Pulmonary artery endothelial cell (primary cell): ENCODE data around the gene OR5D13. TPM values are rescaled to one million over a fixed set of nuclear protein-coding genes. Genes with fewer than 3 reads are reported as not detected.

Source experiments
- DNase-seq: peaks from one replicate; pipeline ENCODE4 v3.0.0-alpha.2; 2011; ENCODE audit warnings: low read depth, low spot score
- total RNA-seq: library from RNA; depleted of rRNA; stranded (reverse); fragments of >200 nt; gene quantifications from 2 replicates; pipeline ENCODE4 v1.2.3, GENCODE V29; 2014

OR5D13 gene
- total RNA-seq = not detected in 2 replicates

GRCh38 chr11:55773138-55773537, at the start of gene OR5D13:
Gene OR5D13 (plus strand): TSS chr11:55773438. CDS start chr11:55773438, 0 bp downstream.
- DNase-seq = no peak

GRCh38 chr11:55726715-55727324, 46.4 kb upstream of the OR5D13 start:
- DNase-seq = no peak

- no peak for DNase-seq
These were observed 40.3 kb upstream of the OR5D13 start for GRCh38 chr11:55732936-55733335.

- no peak for DNase-seq
These were observed 18.4 kb downstream of the OR5D13 start for GRCh38 chr11:55791606-55792005.

GRCh38 chr11:55793321-55793720, 20.1 kb downstream of the OR5D13 start:
- no peak for DNase-seq

GRCh38 chr11:55795256-55795655, 22.0 kb downstream of the OR5D13 start, which contains the start of gene OR5D14:
Gene OR5D14 (plus strand): TSS chr11:55795556. CDS start chr11:55795556, 0 bp downstream.
- DNase-seq = no peak

GRCh38 chr11:55806248-55806647, 33.0 kb downstream of the OR5D13 start:
- DNase-seq = no peak

- DNase-seq = no peak
These were observed 37.8 kb downstream of the OR5D13 start, which contains the start of gene OR5L1 for GRCh38 chr11:55811067-55811466. Gene OR5L1 (plus strand): TSS chr11:55811367. CDS start chr11:55811467, 100 bp downstream.

GRCh38 chr11:55819330-55819729, 46.1 kb downstream of the OR5D13 start, which contains the start of gene OR5D18:
Gene OR5D18 (plus strand): TSS chr11:55819630. CDS start chr11:55819630, 0 bp downstream.
- no peak for DNase-seq

Other genes with a start within 250 kb of the OR5D13 start
- not detected in 2 replicates for gene OR4C15, start 219.0 kb upstream of the OR5D13 start, total RNA-seq
- gene OR4C16, start 201.3 kb upstream of the OR5D13 start, total RNA-seq = not detected in 2 replicates
- not detected in 2 replicates for gene OR4C11, start 165.8 kb upstream of the OR5D13 start, total RNA-seq
- not detected in 2 replicates for gene OR4P4, start 138.3 kb upstream of the OR5D13 start, total RNA-seq
- not detected in 2 replicates for gene OR4S2, start 125.1 kb upstream of the OR5D13 start, total RNA-seq
- not detected in 2 replicates for gene OR4C6, start 111.2 kb upstream of the OR5D13 start, total RNA-seq
- gene OR5D14, start 22.1 kb downstream of the OR5D13 start, total RNA-seq = not detected in 2 replicates
- not detected in 2 replicates for gene OR5L1, start 37.9 kb downstream of the OR5D13 start, total RNA-seq
- gene OR5D18, start 46.2 kb downstream of the OR5D13 start, total RNA-seq = not detected in 2 replicates
- gene OR5L2, start 53.8 kb downstream of the OR5D13 start, total RNA-seq = not detected in 2 replicates
- not detected in 2 replicates for gene OR5D16, start 65.3 kb downstream of the OR5D13 start, total RNA-seq
- gene TRIM51, start 109.9 kb downstream of the OR5D13 start, total RNA-seq = not detected in 2 replicates
- not detected in 2 replicates for gene OR5W2, start 141.1 kb downstream of the OR5D13 start, total RNA-seq
- gene OR5I1, start 163.0 kb downstream of the OR5D13 start, total RNA-seq = not detected in 2 replicates
- gene OR10AG1, start 196.5 kb downstream of the OR5D13 start, total RNA-seq = not detected in 2 replicates
- gene OR5F1, start 221.2 kb downstream of the OR5D13 start, total RNA-seq = not detected in 2 replicates